Muscle of leg (tissue), 9 donors: Measurements from ENCODE around the gene TNNC2. TPM values are rescaled to one million over a fixed set of nuclear protein-coding genes. Genes with fewer than 3 reads are reported as not detected.

Source experiments
- polyA plus RNA-seq, 8 donors: library from polyadenylated mRNA; unstranded; fragments of 120-200 nt; gene quantifications; one replicate each; pipeline versions ENCODE4 v1.2.1 to v1.2.3, GENCODE V29; 2013; ENCODE audit warnings: inconsistent platforms in 1 of 8, low replicate concordance in 1 of 8; ENCODE audit not compliant: insufficient read length in 8 of 8, insufficient read depth in 1 of 8
- total RNA-seq: library from RNA; stranded (reverse); fragments of 120-200 nt; gene quantifications from one replicate; pipeline ENCODE4 v1.2.4, GENCODE V29; 2013

TNNC2 gene
- total and polyA plus RNA-seq, 9 donors, result 3,151 to 8,511 (median 6,530) TPM

Other genes with a start within 250 kb of the TNNC2 start
- gene WFDC8, start 248.0 kb downstream of the TNNC2 start, total RNA-seq, result not detected
- gene WFDC8, start 248.0 kb downstream of the TNNC2 start, polyA plus RNA-seq, result not detected
- gene WFDC10A, start 197.6 kb downstream of the TNNC2 start, total RNA-seq, result not detected
- not detected for gene WFDC10A, start 197.6 kb downstream of the TNNC2 start, polyA plus RNA-seq
- gene WFDC9, start 196.0 kb downstream of the TNNC2 start, total RNA-seq, result not detected
- gene WFDC9, start 196.0 kb downstream of the TNNC2 start, polyA plus RNA-seq, result not detected
- gene WFDC11, start 157.1 kb downstream of the TNNC2 start, total RNA-seq, result not detected
- under 1 TPM in 1 of 8 donors, not detected in 7; 0.21 TPM for gene WFDC11, start 157.1 kb downstream of the TNNC2 start, polyA plus RNA-seq
- gene WFDC13, start 125.3 kb downstream of the TNNC2 start, total RNA-seq, result not detected
- gene WFDC13, start 125.3 kb downstream of the TNNC2 start, polyA plus RNA-seq, result not detected
- gene WFDC10B, start 122.3 kb downstream of the TNNC2 start, total RNA-seq, result not detected
- gene WFDC10B, start 122.3 kb downstream of the TNNC2 start, polyA plus RNA-seq, result not detected
- gene SPINT4, start 105.0 kb downstream of the TNNC2 start, total RNA-seq, result not detected
- not detected for gene SPINT4, start 105.0 kb downstream of the TNNC2 start, polyA plus RNA-seq
- gene WFDC3, start 35.4 kb downstream of the TNNC2 start, total RNA-seq, result 0.62 TPM
- 1 to 10 TPM in 4 of 8 donors, under 1 TPM in 4; 0.31 to 2.4 (median 0.92) TPM for gene WFDC3, start 35.4 kb downstream of the TNNC2 start, polyA plus RNA-seq
- gene DNTTIP1, start 35.4 kb downstream of the TNNC2 start, total RNA-seq, result 18.1 TPM
- gene DNTTIP1, start 35.4 kb downstream of the TNNC2 start, polyA plus RNA-seq, result 10 to 100 TPM; 34.7 to 45.1 (median 43.2) TPM
- 23.1 TPM for gene UBE2C, start 14.7 kb downstream of the TNNC2 start, total RNA-seq
- 10 to 100 TPM; 31.6 to 50.4 (median 44.8) TPM for gene UBE2C, start 14.7 kb downstream of the TNNC2 start, polyA plus RNA-seq
- gene SNX21, start 6.5 kb upstream of the TNNC2 start, total RNA-seq, result 29.5 TPM
- 10 to 100 TPM; 20.0 to 25.4 (median 22.1) TPM for gene SNX21, start 6.5 kb upstream of the TNNC2 start, polyA plus RNA-seq
- gene ACOT8, start 30.1 kb upstream of the TNNC2 start, total RNA-seq, result 19.7 TPM
- 10 to 100 TPM; 16.8 to 22.5 (median 18.4) TPM for gene ACOT8, start 30.1 kb upstream of the TNNC2 start, polyA plus RNA-seq
- 5.6 TPM for gene ZSWIM3, start 30.3 kb upstream of the TNNC2 start, total RNA-seq
- 1 to 10 TPM; 3.1 to 4.1 (median 3.3) TPM for gene ZSWIM3, start 30.3 kb upstream of the TNNC2 start, polyA plus RNA-seq
- gene ZSWIM1, start 53.9 kb upstream of the TNNC2 start, total RNA-seq, result 5.1 TPM
- gene ZSWIM1, start 53.9 kb upstream of the TNNC2 start, polyA plus RNA-seq, result 10 to 100 TPM in 4 of 8 donors, 1 to 10 TPM in 4; 8.1 to 12.3 (median 9.8) TPM
- 5.7 TPM for gene SPATA25, start 60.3 kb upstream of the TNNC2 start, total RNA-seq
- gene SPATA25, start 60.3 kb upstream of the TNNC2 start, polyA plus RNA-seq, result 1 to 10 TPM; 4.1 to 9.3 (median 5.0) TPM
- gene NEURL2, start 63.9 kb upstream of the TNNC2 start, total RNA-seq, result 15.0 TPM
- gene NEURL2, start 63.9 kb upstream of the TNNC2 start, polyA plus RNA-seq, result 10 to 100 TPM; 10.3 to 18.8 (median 16.0) TPM
- 38.9 TPM for gene CTSA, start 64.0 kb upstream of the TNNC2 start, total RNA-seq
- 10 to 100 TPM; 60.7 to 97.4 (median 68.5) TPM for gene CTSA, start 64.0 kb upstream of the TNNC2 start, polyA plus RNA-seq
- gene PLTP, start 84.8 kb upstream of the TNNC2 start, total RNA-seq, result 17.9 TPM
- gene PLTP, start 84.8 kb upstream of the TNNC2 start, polyA plus RNA-seq, result 10 to 100 TPM; 13.0 to 39.4 (median 25.5) TPM
- gene PCIF1, start 107.4 kb upstream of the TNNC2 start, total RNA-seq, result 9.4 TPM
- gene PCIF1, start 107.4 kb upstream of the TNNC2 start, polyA plus RNA-seq, result 10 to 100 TPM; 23.4 to 31.7 (median 27.9) TPM
- gene ZNF335, start 144.9 kb upstream of the TNNC2 start, total RNA-seq, result 7.8 TPM
- 10 to 100 TPM in 4 of 8 donors, 1 to 10 TPM in 4; 8.2 to 12.4 (median 10.3) TPM for gene ZNF335, start 144.9 kb upstream of the TNNC2 start, polyA plus RNA-seq
- gene MMP9, start 181.6 kb upstream of the TNNC2 start, total RNA-seq, result 0.13 TPM
- gene MMP9, start 181.6 kb upstream of the TNNC2 start, polyA plus RNA-seq, result 1 to 10 TPM in 1 of 8 donors, under 1 TPM in 7; 0.13 to 1.1 (median 0.38) TPM
- gene SLC12A5, start 201.9 kb upstream of the TNNC2 start, total RNA-seq, result 0.13 TPM
- 1 to 10 TPM in 6 of 8 donors, under 1 TPM in 2; 0.87 to 2.3 (median 1.3) TPM for gene SLC12A5, start 201.9 kb upstream of the TNNC2 start, polyA plus RNA-seq